ENCODE data around the gene PARL. TPM values are rescaled to one million over a fixed set of nuclear protein-coding genes. Genes with fewer than 3 reads are reported as not detected.

The PARL gene
- total and polyA plus RNA-seq, 2 of the 13 experiments (the other 11 are each of a cell fraction or from before 2014, with no cell fraction given), result 46.3 to 58.6 TPM

DNA sequence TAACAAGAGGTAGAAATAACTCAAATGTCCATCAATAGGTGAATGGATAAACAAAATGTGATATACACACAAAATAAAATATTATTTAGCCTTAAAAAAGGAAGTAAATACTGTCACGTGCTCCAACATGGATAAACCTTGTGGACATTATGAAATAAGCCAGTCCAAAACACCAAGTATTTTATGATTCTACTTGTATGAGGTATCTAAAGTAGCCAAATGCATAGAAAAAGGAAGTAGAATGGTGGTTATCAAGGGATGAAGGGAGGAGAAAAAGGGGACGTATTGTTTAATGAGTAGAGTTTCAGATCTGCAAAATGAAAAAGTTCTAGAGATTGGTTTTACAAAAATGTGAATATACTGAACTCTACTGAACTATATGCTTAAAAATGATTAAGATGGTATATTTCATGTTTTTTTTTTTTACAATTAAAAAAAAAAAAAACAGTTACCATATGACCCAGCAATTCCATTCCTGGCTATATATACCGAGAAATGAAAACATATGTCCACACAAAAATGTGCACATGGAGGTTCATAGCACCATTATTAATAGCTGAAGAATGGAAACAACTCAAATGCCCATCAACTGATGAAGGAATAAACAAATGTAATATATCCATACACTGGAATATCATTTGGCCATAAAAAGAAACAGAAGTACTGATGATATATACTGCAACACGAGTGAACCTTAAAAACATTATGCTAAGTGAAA, 30.2 kb downstream of the PARL start (continued):
- no peak for TF ChIP-seq ZHX2 (IDR thresholded peaks at IDR 0.05; ENCODE audit: low read depth)
- no peak for TF ChIP-seq ZHX2 (CRISPR knock-in tag; IDR thresholded peaks at IDR 0.05; ENCODE audit: borderline replicate concordance)
- TF ChIP-seq ZNF777 (CRISPR knock-in tag; IDR thresholded peaks at IDR 0.05), result no peak
- no peak for TF ChIP-seq SALL1 (CRISPR knock-in tag; IDR thresholded peaks at IDR 0.05)
- no peak for TF ChIP-seq ZNF546 (CRISPR knock-in tag; conservative IDR thresholded peaks at IDR 0.05)

DNA sequence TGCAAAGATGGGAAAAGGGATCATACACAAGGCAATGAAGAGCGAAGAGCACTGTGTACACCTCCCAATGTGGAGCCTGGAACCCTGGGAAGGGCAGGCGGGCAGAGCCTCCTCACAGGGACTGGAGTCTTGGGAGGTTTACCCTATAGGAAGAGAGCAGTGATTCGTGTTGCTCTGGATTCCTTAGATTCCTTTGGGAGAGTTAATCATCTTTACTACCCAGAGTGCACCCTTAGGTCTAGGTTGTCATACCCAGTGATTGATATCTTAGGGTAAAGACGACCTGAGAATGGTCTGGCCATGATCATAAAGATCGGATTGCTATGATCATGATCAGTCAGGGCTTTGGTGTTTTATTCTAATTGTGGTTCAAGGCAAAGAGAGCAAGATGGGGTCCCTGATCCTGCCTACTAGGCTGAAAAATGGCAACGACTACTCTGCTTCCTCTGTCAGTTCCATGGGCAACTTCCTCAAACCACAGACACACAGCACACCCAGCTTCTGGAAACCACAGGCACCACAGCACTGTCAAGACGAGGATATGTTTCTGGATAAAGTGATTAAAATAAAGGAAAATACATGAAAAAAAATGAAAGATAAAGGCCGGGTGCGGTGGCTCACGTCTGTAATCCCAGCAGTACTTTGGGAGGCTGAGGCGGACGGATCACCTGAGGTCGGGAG, 38.9 kb downstream of the PARL start:
- TF ChIP-seq SAP130 (CRISPR knock-in tag; IDR thresholded peaks at IDR 0.05; ENCODE audit: low read depth) (no peak), GPN1 (CRISPR knock-in tag; IDR thresholded peaks at IDR 0.05; ENCODE audit: borderline replicate concordance) (no peak), ZNF441 (CRISPR knock-in tag; IDR thresholded peaks at IDR 0.05; ENCODE audit: borderline replicate concordance) (no peak), UBTF (CRISPR knock-in tag; IDR thresholded peaks at IDR 0.05) (no peak), ZNF557 (CRISPR knock-in tag; IDR thresholded peaks at IDR 0.05) (no peak), PAX8 (CRISPR knock-in tag; IDR thresholded peaks at IDR 0.05; ENCODE audit: borderline replicate concordance) (no peak), ZNF460 (CRISPR knock-in tag; IDR thresholded peaks at IDR 0.05; ENCODE audit: borderline replicate concordance) (no peak)
- H3K27me3 ChIP-seq (ENCODE audit: control insufficient read depth in 1 of 2, insufficient read depth in 2 of 2, low read length in 2 of 2), result no peaks in the 10 kb centered on the region
- no peak overlapping the region for H3K27ac ChIP-seq (ENCODE audit: extremely low read length, insufficient read depth, low read length)
- no peaks in the 10 kb centered on the region for H4K20me1 ChIP-seq (ENCODE audit: insufficient read depth, low read length)
- no peak overlapping the region for H3K4me3 ChIP-seq (replicated peaks in 1 of 3; ENCODE audit: insufficient read depth in 1 of 3, low read depth in 2 of 3, low read length in 3 of 3)
- H3K9me3 ChIP-seq (ENCODE audit: low read length), result no peaks in the 10 kb centered on the region
- BruUV-seq (replicated peaks), result no TSS peak
- DNase-seq (ENCODE audit: low spot score) (no peak), ATAC-seq (no peak), FAIRE-seq (no peak)
- intact Hi-C loops (cut with micrococcal nuclease; ENCODE audit: unreplicated experiment), result no loop called here
- in situ Hi-C loops (cut with HindIII; ENCODE audit: extremely low pct_ligation_motif_present, low pct_unique_long_range_greater_than_20kb), result no loop called here
- H3K79me2 ChIP-seq (ENCODE audit: insufficient read depth, low read length), result no peaks in the 10 kb centered on the region
- 97% methylated on average over 13 of the region's 13 CpGs for WGBS (ENCODE audit: low lambda C conversion rate)
- H3K9ac ChIP-seq (ENCODE audit: insufficient read depth, low read depth, low read length), result no peak overlapping the region
- H2AFZ ChIP-seq (ENCODE audit: low read length), result no peak overlapping the region
- peaks cover 24 to 73% of the 10 kb centered on the region in 2 experiments for H3K36me3 ChIP-seq (replicated peaks in 1 of 2; ENCODE audit: control insufficient read depth in 1 of 2, insufficient read depth in 2 of 2, low read length in 2 of 2)
- H3K4me1 ChIP-seq (ENCODE audit: insufficient read depth, low read length), result no peaks in the 10 kb centered on the region
- POLR2A ChIA-PET, result no interaction called here
- CTCF ChIA-PET (ENCODE audit: low intra/inter-chr PET ratio, low total read pairs), result no interaction called here
- H3K4me2 ChIP-seq (ENCODE audit: low read depth, low read length), result no peak overlapping the region

All from HepG2 (cell line).